Myocyte (in vitro differentiated cells): Measurements from ENCODE around the gene RTL10. TPM values are rescaled to one million over a fixed set of nuclear protein-coding genes. Genes with fewer than 3 reads are reported as not detected.
A peak's percentile ranks its signal among the peaks of the same experiment; 100 is the strongest.

ENCODE experiments used
- DNase-seq: peaks from one replicate; pipeline ENCODE4 v3.0.0-alpha.2; 2012; ENCODE audit warnings: low read depth
- total RNA-seq: library from RNA; depleted of rRNA; stranded (reverse); fragments of >200 nt; gene quantifications from 2 replicates; pipeline ENCODE4 v1.2.3, GENCODE V29; 2014

Gene RTL10
- total RNA-seq, 1 donor from 2014 or later = 14.5 TPM

DNA sequence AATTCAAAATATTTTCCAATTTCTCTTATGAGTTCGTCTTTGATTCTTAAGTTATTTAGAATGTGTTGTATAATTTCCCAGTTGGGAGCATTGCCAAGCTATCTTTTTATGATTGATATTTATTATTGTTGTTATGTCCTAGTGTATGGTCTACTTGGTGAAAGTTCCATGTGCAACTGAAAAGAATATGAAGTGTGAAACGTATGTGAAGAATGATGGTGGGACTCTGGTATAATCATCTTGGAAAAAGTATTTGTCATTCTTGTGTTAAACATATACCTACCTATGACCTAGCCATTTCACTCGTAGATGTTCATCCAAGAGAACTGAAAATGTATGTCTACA is 12.0 kb upstream of the RTL10 start:
- no peak for DNase-seq

DNA sequence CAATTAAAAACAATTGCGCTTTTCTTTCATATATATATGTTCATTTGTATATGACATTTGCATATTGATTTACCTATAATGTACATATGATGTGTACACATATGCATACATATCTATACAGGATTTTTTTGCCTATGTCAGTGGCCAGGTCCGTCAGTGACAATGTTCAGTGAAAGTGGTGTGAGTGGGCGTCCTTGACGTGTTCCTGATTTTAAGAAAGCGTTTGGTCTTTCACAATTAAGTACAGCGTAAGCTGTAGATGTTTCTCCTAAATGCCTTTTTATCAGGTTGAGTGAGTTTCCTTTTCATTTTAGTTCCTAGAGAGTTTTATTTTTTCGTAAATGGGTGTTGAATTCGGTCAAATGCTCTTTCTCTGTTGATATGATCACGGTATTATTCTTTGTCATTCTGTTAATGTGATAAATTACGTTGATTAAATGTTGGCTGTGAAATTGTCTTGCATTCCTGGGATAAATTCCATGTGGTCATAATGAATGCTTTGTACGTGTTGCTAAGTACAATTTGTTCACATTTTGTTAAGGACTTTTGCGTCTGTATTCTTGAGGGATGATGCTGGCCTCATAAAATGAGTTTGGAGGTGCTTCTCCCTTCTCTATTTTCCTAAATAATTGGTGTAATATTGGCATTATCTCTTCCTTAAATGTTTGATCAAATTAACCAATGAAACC is 10.6 kb upstream of the RTL10 start:
- no peak for DNase-seq

DNA sequence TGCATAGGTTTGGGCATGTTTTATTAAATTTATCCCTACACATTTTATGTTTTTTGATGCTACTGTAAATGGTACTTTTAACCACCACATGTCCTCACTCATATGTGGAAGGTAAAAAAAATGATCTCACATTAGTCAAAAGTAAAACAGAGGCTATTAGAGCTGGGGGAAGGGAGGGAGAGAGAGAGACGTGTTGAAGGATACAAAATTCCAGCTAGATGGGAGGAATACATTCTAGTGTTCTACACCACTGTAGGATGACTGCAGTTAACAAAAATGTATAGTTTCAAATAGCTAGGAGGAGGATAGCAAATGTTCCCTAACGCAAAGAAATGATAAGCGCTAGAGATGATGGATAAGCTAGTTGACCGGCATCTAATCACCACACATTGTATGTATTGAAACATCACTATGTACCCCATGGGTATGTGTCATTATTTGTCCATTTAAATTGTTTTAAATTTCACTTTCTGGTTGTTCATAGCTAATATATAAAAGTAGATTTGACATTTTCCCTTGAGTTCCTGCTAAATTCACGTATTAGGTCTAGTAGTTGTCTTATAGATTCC is 9.9 kb upstream of the RTL10 start:
- DNase-seq = no peak

DNA sequence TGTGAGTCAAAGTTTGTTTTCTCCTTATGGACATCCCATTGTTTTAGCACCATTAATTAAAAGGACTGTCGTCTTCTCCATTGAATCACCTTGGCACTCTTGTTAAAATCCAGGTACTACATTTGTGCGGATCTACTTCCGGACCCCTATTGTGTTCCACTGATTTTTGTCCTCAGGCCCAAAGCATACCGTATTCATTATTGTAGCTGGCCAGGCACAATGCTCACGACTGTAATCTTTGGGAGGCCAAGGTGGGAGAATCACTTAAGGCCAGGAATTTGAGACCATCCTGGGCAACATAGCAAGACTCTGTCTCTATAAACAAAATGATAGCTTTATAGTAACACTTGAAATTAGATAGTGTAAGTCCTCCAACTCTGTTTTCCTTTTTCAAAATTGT is 8.9 kb upstream of the RTL10 start:
- no peak for DNase-seq

DNA sequence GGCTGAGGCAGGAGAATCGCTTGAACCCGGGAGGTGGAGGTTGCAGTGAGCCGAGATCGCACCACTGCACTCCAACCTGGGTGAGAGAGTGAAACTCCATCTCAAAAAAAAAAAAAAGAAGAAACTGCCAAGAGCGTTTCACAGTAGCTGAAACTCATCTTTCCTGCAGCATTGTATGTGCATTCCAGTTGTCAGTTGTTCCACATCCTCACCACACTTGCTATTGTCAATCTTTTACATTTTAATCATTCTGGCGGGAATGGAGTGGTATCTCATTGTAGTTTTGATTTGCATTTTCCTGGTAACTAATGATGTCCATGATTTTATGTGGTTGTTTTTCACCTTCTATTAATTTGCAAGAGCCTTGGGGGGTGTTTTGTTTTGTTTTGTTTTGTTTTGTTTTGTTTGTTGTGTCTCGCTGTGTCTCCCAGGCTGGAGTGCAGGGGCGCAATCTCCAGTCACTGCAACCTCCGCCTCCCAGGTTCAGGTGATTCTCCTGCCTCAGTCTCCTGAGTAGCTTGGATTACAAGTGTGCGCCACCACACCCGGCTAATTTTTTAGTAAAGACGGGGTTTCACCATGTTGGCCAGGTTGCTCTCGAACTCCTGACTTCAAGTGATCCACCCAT is 8.1 kb upstream of the RTL10 start:
- peak; percentile 48 for DNase-seq

- DNase-seq = no peak
Observed at GRCh38 chr22:19859861-19860510, 5.3 kb upstream of the RTL10 start.

GRCh38 chr22:19857382-19857781 is 2.7 kb upstream of the RTL10 start:
- no peak for DNase-seq

- DNase-seq = peak; percentile 38
Observed at GRCh38 chr22:19855504-19856409, 1.1 kb upstream of the RTL10 start.

DNA sequence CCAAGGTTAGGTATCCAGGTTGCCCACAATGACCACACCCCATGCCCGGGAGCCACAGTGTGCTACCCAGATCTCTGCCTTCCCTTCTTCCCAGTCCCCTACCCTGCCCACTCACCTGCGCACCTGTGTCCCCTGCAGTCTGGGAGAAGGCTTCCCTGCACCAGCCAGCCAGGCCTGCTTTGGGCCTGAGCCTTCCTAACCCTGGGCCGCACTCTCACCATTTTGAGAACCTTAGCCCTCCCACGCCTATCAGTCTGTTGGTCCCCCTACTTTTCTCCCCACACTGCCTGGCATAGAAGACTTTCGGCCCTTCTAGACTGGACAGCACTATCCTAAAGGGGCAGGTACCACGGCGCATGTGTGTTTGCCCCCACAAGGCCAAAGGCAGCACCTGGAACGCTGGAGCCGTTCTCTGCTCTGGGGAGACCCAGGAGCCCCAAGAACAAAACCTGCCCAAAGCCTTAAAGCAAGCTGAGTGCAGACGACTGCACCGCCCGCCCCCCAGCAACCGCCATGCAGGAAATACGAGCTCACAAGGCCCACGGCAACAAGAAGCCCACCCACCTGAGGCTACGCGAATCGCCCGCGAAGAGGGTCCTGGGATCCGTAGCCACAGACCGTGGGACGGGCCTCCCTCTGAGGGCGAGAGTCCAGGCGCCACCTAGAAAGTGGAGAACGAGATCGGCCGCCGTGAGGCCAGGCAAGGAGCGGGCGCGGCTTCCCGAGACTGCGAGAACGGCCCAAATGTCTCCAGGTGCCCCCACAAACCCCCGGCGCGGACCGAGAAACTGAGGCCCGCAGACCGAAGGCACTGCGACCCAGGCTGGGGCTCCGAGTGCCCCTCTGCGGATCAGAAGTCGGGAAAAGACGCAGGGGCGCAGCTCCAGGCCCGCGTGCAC is 546 bp downstream of the RTL10 start:
- DNase-seq = no peak

GRCh38 chr22:19853058-19853878 is 1.4 kb downstream of the RTL10 start:
- DNase-seq = no peak

GRCh38 chr22:19852177-19852781 is 2.4 kb downstream of the RTL10 start:
- DNase-seq = peak; percentile 78

GRCh38 chr22:19851291-19852176 is 3.1 kb downstream of the RTL10 start:
- DNase-seq = no peak

DNA sequence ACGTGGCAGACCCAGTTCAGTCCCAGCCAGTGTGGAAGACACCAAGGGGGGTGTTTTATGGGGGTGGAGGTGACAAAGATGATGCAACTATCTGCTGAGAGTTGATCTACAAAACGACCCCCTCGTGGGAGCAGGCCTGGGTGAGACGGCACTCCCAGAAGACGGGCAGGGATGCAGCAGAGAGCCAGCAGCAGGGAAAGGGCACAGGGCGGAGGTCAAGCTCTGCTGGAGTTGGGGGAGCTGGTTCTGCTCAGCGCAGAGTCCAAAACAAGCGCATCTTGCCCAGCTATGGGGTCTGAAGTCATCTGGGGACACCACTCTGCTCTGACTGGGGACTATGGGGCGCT is 3.9 kb downstream of the RTL10 start:
- no peak for DNase-seq

GRCh38 chr22:19849835-19850762 is 4.6 kb downstream of the RTL10 start:
- DNase-seq = no peak

DNA sequence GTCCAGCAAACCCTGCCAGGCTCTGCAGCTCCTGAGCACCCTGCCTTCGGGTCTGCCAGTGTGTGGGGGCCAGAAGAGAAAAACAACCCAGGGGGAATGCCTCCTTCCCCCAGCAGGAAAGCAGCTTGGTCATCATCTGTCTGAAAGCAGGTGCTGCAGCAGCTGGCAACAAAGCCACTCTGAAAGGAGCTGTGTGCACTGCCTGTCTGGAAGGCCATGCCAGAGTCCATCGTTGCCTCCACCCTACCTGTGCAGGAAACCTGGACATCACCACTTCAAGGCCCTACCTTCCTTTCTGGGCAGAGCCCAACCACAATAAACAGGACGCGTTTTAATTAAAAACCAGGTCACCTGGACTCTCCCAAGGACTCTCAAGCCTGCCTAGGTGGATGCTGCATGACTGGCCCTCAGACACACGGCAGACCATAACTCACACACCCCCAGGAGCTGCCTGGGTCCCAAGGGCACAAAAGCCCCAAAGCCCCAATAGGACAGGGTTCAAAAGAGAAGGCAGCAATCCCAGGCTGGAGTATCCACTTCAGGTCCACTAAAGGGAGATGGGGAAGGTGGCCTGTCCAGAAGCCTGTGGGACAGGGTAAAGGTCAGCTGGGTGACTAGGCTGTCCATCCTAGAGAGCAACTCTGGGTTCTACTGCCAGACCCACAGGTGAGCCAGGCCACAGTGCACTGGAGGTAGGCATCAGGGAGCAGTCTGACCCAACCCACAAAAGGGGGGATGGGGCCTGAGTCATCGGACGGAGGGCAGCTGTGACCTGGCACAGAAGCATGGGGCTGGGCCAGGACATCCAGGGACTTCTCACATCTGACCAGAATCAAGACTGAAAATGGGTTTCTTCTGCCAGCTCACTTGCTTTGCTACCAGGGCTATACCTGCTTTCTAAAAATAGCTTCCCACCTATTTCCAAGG is 6.1 kb downstream of the RTL10 start:
- DNase-seq = peak; percentile 65

GRCh38 chr22:19847345-19847632 is 7.4 kb downstream of the RTL10 start:
- no peak for DNase-seq
